Mammary epithelial cell (primary cell): Measurements from ENCODE around the gene SULT1A1.

Experiments used
- EZH2 ChIP-seq: IDR thresholded peaks from 2 replicates; pipeline ENCODE4 v1.6.1; 2012; ENCODE audit warnings: low read length, inconsistent platforms, borderline replicate concordance
- TF ChIP-seq, protein P1 (sequence below), 2 donors: IDR thresholded peaks in 1 of 2; conservative IDR thresholded peaks in 1 of 2; 2 replicates each; pipeline ENCODE4 v1.5.1; 2011 to 2012; ENCODE audit warnings: inconsistent platforms in 2 of 2, low read length in 2 of 2, mild to moderate bottlenecking in 2 of 2, control low read depth in 1 of 2, low read depth in 1 of 2; ENCODE audit not compliant: insufficient read depth in 1 of 2; ENCODE audit errors: extremely low read depth in 1 of 2

DNA sequence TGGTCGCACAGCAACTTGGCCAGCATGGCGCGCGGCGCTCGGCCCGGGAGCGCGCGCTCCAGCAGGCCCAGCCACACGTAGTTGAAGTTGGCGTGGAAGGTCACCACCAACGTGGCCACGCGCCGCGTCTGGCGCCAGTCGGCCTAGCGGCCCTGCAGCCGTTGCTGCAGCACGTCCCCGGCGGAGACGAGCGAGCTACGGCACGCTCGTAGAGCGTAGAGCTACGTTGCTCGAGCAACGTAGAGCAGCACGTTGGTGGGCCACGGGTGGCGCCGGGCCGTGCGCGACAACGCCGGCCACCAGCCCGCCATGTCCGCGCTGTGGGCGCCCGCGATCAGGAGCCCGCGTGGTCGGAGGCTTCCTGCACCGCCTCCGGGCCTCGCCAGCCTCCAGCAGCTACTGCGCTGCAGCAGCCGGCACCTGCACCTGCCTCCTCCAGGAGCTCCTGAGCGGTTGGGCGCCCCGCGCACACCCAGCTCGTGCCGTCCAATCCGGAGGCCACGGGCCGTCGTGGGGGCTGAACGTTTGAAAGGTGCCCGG lies 13.4 kb upstream of the SULT1A1 start:
- TF ChIP-seq, protein P1, sequence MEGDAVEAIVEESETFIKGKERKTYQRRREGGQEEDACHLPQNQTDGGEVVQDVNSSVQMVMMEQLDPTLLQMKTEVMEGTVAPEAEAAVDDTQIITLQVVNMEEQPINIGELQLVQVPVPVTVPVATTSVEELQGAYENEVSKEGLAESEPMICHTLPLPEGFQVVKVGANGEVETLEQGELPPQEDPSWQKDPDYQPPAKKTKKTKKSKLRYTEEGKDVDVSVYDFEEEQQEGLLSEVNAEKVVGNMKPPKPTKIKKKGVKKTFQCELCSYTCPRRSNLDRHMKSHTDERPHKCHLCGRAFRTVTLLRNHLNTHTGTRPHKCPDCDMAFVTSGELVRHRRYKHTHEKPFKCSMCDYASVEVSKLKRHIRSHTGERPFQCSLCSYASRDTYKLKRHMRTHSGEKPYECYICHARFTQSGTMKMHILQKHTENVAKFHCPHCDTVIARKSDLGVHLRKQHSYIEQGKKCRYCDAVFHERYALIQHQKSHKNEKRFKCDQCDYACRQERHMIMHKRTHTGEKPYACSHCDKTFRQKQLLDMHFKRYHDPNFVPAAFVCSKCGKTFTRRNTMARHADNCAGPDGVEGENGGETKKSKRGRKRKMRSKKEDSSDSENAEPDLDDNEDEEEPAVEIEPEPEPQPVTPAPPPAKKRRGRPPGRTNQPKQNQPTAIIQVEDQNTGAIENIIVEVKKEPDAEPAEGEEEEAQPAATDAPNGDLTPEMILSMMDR (conservative IDR thresholded peaks at IDR 0.05 in 1 of 2, IDR thresholded peaks at IDR 0.05 in 1 of 2; ENCODE audit: extremely low read depth in 1 of 2, insufficient read depth in 1 of 2, low read depth in 1 of 2, low read length in 2 of 2) = no peak
- no peak for TF ChIP-seq EZH2
